ENCODE results near the gene KLF5.
"Not testable (repeated sequence)": the region's sequence is repeated elsewhere in the genome, so short reads cannot be mapped to it uniquely, and the experiment has no call there.

The KLF5 gene

GRCh38 chr13:73058736-73059459 lies at the start of gene KLF5:
TSS of gene KLF5 (plus strand) at chr13:73059005. CDS start at chr13:73059328, 323 bp downstream.
- peak; percentile 88 to 94 (median 92) for DNase-seq

- no peak for DNase-seq
Measured at GRCh38 chr13:73011751-73012150, 47.1 kb upstream of the KLF5 start.

- DNase-seq, result no peak
Measured at GRCh38 chr13:73015805-73016204, 43.0 kb upstream of the KLF5 start.

GRCh38 chr13:73018336-73018735 lies 40.5 kb upstream of the KLF5 start:
- no peak for DNase-seq

- DNase-seq, result no peak
Measured at GRCh38 chr13:73025217-73026012, 33.4 kb upstream of the KLF5 start.

- DNase-seq, result no peak
Measured at GRCh38 chr13:73034901-73035300, 23.9 kb upstream of the KLF5 start.

- no peak for DNase-seq
Measured at GRCh38 chr13:73035660-73036059, 23.1 kb upstream of the KLF5 start.

GRCh38 chr13:73036566-73036965 lies 22.2 kb upstream of the KLF5 start:
- DNase-seq, result no peak

GRCh38 chr13:73038064-73038463 lies 20.7 kb upstream of the KLF5 start:
- DNase-seq, result no peak

- no peak for DNase-seq
Measured at GRCh38 chr13:73039201-73040108, 19.4 kb upstream of the KLF5 start.

- DNase-seq, result no peak
Measured at GRCh38 chr13:73040484-73040883, 18.3 kb upstream of the KLF5 start.

- no peak for DNase-seq
Measured at GRCh38 chr13:73040968-73041596, 17.7 kb upstream of the KLF5 start.

GRCh38 chr13:73045031-73045430 lies 13.8 kb upstream of the KLF5 start:
- DNase-seq, result no peak

GRCh38 chr13:73048615-73049014 lies 10.2 kb upstream of the KLF5 start:
- DNase-seq, result not testable (repeated sequence)

- no peak for DNase-seq
Measured at GRCh38 chr13:73054712-73055111, 4.1 kb upstream of the KLF5 start.

- DNase-seq, result no peak
Measured at GRCh38 chr13:73055813-73056564, 2.8 kb upstream of the KLF5 start.

- no peak for DNase-seq
Measured at GRCh38 chr13:73056565-73056962, 2.2 kb upstream of the KLF5 start.

GRCh38 chr13:73057284-73058063 lies 1.3 kb upstream of the KLF5 start:
- DNase-seq, result peak in 1 of 6 experiments; percentile 2

- DNase-seq, result no peak
Measured at GRCh38 chr13:73058064-73058313, 816 bp upstream of the KLF5 start.

- DNase-seq, result no peak
Measured at GRCh38 chr13:73058432-73058735, 421 bp upstream of the KLF5 start.

GRCh38 chr13:73059460-73060250 lies 850 bp downstream of the KLF5 start:
- peak in 5 of 6 experiments; percentile 20 to 76 (median 42) for DNase-seq

All from stimulated activated naive CD4-positive, alpha-beta T cell (primary cell).